HG02588 (cell line): ENCODE data around the gene RIIAD1.
"Not testable (repeated sequence)": the region's sequence is repeated elsewhere in the genome, so short reads cannot be mapped to it uniquely, and the experiment has no call there.

Experiments used
- ATAC-seq: cut with Tn5 transposase; IDR thresholded peaks from one replicate; pipeline ENCODE4 v1.9.1; 2021; ENCODE audit warnings: mild to moderate bottlenecking, moderate library complexity; ENCODE audit not compliant: unreplicated experiment

The RIIAD1 gene

DNA sequence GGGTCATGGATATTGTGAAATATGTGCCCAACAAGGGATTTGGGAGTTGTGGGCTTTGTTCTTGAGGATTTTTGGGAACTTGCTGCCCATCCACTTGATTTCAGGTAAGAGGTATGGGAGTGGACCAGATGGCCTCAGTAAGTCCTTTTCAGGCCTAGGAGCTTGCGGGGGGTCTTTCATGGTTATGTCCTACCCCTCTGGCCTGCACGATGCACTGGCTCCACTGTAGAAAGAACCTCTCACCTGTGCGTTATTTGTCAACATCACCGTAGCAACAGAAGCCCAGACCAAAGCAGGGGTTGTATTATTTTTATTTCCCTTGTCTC is 8.6 kb downstream of the RIIAD1 start:
- ATAC-seq = no peak

DNA sequence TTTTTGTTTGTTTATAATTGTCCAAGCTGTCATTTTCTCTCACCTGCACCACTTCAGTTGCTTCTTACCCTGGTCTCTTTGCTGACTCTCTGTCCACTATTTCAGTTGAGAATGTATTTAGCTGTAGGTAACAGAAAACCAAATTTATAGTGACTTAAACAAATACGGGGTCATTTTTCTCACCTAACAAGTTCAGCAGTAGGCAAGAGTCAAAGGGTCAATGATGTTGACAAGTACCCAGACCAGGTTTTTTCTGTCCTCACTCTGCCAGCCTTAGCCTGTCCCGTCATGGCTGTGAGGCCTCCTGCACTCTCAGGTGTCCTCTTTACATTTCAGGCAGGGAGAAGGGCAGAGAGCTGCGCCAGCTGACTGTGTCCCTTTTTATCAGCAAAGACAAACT is 11.8 kb downstream of the RIIAD1 start:
- ATAC-seq = no peak

GRCh38 chr1:151733995-151734394 is 12.7 kb downstream of the RIIAD1 start:
- ATAC-seq = not testable (repeated sequence)

- ATAC-seq = no peak
These were observed 15.7 kb downstream of the RIIAD1 start for GRCh38 chr1:151737026-151737425.

DNA sequence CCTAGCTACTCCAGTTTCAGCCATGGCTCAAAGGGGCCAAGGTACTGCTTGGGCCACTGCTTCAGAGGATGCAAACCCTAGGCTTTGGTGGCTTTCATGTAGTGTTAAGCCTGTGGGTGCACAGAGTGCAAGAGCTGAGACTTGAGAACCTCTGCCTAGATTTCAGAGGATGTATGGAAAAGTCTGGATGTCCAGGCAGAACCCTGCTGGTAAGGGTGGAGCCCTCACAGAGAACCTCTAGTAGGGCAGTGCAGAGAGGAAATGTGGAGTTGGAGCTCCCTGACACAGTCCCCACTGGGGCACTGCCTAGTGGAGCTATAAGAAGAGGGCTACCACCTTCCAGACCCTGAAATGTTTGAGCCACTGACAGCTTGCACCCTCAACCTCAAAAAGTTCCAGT is 16.2 kb downstream of the RIIAD1 start:
- no peak for ATAC-seq

GRCh38 chr1:151739590-151740355 is 18.5 kb downstream of the RIIAD1 start:
- no peak for ATAC-seq

- ATAC-seq = no peak
These were observed 20.2 kb downstream of the RIIAD1 start for GRCh38 chr1:151741516-151741915.

- ATAC-seq = no peak
These were observed 35.0 kb downstream of the RIIAD1 start for GRCh38 chr1:151756291-151756690.

- no peak for ATAC-seq
These were observed 37.9 kb downstream of the RIIAD1 start for GRCh38 chr1:151759241-151759640.

GRCh38 chr1:151760597-151761385 is 39.5 kb downstream of the RIIAD1 start:
- ATAC-seq = no peak

DNA sequence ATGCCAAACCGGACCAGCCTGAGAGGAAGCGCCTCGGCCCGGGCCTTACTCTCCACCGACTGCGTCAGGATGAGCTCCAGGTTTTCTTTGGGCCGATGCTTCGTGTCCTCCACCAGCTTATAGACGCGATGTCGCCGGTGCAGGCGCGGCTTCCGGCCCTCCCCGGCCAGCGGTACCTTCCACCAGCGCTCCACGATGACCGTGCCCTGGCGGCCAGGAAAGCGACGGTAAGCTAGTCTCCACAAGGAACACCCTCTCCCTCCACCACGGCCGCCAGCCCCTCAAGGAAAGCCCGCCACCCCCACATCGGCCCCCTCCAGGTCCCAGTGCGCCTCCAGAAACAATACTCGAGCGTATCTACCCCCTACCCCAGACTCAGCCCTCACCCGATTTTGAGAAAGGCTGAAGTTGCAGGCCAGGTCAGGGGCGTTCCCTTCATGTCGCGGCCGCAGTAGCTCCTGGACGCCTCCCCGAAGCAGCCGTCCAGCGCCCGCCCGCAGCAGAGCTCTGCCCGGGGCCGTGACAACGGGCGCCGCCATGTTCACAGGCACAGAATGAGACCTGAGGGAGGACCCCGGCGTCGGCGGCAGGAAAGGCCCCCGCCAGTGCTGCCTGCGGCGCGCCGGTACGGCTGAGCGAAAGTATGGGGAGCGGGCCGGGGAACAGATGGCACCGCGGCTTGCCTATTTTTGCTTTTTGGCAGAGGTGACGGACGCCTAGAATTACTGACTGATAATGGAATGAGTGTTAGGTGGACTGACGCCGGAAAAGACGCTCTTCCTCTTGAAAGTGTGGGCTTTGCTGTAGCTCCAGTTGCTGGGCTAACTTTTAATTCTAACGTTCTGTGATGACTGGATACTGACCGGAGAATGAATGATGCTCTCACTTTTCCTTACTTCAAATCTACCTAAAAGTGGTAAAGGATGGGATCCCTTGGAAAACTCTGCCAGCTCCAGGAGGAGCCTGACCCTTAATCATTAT is 41.9 kb downstream of the RIIAD1 start, which contains the start of gene MRPL9:
Gene MRPL9 (minus strand): TSS at position 556 of the 981 bp plus-strand sequence. CDS start 17 bp downstream, at position 539.
- peak; percentile 90 for ATAC-seq

GRCh38 chr1:151763990-151764389 is 42.7 kb downstream of the RIIAD1 start:
- ATAC-seq = no peak

- not testable (repeated sequence) for ATAC-seq
These were observed 47.2 kb downstream of the RIIAD1 start for GRCh38 chr1:151768351-151769066.

- ATAC-seq = not testable (repeated sequence)
These were observed 47.9 kb downstream of the RIIAD1 start for GRCh38 chr1:151769270-151769669.

GRCh38 chr1:151773702-151774101 is 52.4 kb downstream of the RIIAD1 start:
- no peak for ATAC-seq

DNA sequence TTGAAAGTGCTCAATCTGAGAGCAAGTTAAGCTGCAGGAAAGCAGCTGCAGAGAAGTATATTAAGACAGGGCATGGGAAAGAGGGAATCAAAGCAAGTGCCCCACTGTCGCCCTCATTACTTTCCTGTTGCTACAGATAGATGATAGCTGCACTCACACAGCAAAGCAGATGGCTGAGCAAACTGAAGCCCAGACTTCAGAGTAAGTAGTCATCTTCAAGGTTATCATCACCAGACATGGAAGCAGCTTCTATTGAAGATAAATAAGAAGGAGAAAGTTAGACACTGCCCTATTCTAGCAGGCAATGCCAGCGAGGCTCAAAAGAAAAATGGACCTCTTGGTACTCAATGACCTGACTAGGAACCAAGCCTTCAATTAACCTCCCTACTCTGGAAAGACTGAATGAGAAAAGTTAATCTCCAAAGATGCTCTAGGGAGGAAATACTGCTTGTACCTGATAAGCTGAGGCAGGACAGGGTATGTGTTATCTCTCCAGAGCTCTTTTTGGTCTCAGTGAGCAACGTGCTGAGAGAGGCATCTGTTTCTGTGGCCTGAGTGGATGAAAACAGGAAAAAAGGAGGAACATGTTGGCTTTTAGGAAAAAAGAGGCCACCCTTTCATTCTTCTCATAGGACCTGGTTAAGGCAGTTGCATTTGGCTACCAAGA is 53.1 kb downstream of the RIIAD1 start:
- no peak for ATAC-seq

DNA sequence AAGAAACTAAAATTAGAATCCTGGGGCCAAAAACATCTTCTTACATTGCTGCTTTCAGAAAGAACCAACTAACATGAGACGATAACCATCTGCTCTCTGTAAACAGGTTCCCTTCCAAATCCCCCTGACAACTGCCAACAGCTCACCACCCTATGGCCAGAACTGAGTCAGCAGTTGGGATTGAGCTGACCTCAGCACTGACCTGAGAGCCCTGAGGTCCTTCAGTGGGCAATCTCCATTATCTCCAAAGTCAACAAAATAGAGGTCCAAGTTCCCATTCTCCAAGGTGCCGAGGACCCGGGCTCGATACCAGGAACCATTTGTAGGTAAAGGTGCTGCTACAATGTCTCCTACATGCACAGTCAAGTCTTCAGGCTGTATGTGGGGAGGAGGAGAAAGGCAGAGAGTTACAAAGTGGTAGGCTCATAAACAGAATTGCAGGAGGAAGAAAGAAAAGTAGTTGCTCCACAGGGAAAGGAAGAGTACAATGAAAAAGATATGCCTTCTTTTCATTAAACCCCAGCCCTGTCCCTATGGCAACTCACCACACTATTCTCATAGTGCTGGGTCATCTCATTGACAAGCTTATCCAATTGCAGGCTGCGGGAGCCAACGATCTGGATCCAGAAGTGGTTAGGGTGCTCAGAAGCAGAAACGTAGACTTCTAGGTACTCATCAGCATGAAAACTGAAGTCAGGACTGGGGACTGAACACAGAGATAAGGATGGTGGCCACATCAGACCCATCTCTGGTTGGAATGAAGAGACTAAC is 54.8 kb downstream of the RIIAD1 start:
- no peak for ATAC-seq

DNA sequence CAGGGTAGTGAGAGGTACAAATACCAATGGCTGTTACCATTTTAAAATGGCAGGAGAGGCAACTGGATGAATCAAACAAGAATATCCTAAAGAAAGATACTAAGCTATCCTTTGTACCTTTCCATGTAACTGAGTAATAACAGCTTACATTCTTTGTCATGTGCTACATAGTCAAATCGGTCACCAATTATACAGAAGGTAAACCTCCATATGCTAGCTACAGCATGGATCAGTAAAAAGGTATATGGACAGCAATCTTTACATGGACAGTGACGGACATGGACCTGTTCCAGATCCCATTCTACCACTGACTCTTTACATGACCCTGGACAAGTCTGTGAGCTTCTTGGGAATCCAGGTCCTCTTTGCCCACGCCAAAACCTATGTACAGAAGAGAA is 55.3 kb downstream of the RIIAD1 start:
- ATAC-seq = no peak

GRCh38 chr1:151777317-151777716 is 56.0 kb downstream of the RIIAD1 start:
- no peak for ATAC-seq
